Measurements from ENCODE around the gene IDUA. TPM values are rescaled to one million over a fixed set of nuclear protein-coding genes. Genes with fewer than 3 reads are reported as not detected.

IDUA gene
- total RNA-seq, 1 experiment from 2014 or later = 46.6 TPM

DNA sequence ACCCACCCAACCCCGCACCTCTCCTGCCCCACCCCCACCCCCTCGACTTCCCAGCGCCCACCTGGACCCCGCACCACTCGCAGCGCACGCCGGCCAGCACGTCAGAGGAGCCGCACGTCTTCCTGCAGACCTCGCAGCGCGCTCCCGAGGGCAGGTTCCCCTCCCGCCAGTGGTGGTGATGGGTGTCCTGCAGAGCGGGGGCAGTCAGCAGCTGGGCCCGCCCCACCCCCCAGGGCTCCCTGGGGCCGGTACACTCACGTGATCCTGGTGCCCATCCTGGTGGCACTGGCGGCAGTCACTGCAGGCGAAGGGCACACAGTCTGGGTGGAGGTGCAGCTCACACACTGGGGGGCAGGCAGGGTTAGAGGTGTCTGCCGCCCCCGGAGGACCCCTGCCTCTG, 18.6 kb upstream of the IDUA start:
- POLR2A ChIA-PET (ENCODE audit: unreplicated experiment) = no interaction called here
- intact Hi-C loops (cut with micrococcal nuclease; ENCODE audit: unreplicated experiment) = no loop called here
- TF ChIP-seq EZH2 (IDR thresholded peaks at IDR 0.05; ENCODE audit: low read depth) = no peak
- TF ChIP-seq, protein P1, sequence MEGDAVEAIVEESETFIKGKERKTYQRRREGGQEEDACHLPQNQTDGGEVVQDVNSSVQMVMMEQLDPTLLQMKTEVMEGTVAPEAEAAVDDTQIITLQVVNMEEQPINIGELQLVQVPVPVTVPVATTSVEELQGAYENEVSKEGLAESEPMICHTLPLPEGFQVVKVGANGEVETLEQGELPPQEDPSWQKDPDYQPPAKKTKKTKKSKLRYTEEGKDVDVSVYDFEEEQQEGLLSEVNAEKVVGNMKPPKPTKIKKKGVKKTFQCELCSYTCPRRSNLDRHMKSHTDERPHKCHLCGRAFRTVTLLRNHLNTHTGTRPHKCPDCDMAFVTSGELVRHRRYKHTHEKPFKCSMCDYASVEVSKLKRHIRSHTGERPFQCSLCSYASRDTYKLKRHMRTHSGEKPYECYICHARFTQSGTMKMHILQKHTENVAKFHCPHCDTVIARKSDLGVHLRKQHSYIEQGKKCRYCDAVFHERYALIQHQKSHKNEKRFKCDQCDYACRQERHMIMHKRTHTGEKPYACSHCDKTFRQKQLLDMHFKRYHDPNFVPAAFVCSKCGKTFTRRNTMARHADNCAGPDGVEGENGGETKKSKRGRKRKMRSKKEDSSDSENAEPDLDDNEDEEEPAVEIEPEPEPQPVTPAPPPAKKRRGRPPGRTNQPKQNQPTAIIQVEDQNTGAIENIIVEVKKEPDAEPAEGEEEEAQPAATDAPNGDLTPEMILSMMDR (conservative IDR thresholded peaks at IDR 0.05) = no peak

DNA sequence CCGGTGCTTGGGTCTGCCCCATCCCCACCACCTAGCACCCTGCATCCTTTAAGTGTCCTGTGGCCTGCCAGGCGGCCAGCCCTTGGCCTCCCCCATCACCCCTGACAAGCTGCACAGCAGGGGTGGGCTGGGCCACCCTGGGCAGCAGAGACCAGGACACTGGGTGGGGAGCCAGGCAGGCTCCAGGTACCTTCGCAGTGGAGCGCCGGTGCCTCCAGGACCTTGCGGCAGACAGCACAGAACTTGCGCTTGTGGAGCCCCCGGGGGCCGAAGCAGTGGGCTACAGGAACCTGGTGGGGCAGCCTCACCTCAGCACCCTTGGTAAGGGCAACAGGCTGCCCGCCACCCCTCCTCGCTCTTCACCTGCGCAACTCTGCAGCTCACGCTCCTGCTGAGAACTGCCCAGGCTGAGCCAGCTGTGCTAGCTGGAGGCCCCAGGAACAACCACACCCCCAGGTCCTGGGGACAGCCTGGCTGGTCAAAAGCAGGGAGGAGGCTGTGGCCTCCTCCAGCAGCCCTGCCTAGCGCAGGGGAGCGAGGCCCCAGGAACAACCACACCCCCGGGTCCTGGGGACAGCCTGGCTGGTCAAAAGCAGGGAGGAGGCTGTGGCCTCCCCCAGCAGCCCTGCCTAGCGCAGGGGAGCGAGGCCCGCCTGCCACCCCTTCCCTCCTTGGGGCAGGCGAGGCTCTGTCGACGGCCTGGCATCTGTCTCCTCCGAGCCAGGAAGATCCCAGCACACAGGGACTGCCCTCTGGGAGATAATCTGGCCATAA, 18.0 kb upstream of the IDUA start:
- H3F3A ChIP-seq (ENCODE audit: insufficient read depth, low read depth) = peaks cover 4% of the 10 kb centered on the region; the same call in 1 of the 2 replicates
- CTCF ChIA-PET = no interaction called here

More for the DNA sequence above, 18.6 kb upstream of the IDUA start:
- Histone ChIP-seq H3K4me1 (replicated peaks; ENCODE audit: insufficient read depth) (peaks cover 14% of the 10 kb centered on the region), H4K20me1 (ENCODE audit: insufficient read depth) (peaks cover 20% of the 10 kb centered on the region), H3K4me2 (no peak overlapping the region), H3K79me2 (ENCODE audit: low read depth) (peaks cover 6% of the 10 kb centered on the region; the same call in 1 of the 2 replicates), H2AFZ (no peak overlapping the region), H3K36me3 (ENCODE audit: low read depth) (no peaks in the 10 kb centered on the region), H3K9me3 (ENCODE audit: insufficient read depth, low read depth) (no peaks in the 10 kb centered on the region), H3F3A (ENCODE audit: insufficient read depth, low read depth) (peaks cover 4% of the 10 kb centered on the region; the same call in 1 of the 2 replicates), H3K4me3 (no peak overlapping the region), H3K9me2 (ENCODE audit: insufficient read depth) (no peaks in the 10 kb centered on the region), H3K27me3 (ENCODE audit: insufficient read depth, low read depth) (no peaks in the 10 kb centered on the region), H3K27ac (no peak overlapping the region)
- DNase-seq = no peak
- BruUV-seq (replicated peaks) = no TSS peak
- CTCF ChIA-PET = no interaction called here

DNA sequence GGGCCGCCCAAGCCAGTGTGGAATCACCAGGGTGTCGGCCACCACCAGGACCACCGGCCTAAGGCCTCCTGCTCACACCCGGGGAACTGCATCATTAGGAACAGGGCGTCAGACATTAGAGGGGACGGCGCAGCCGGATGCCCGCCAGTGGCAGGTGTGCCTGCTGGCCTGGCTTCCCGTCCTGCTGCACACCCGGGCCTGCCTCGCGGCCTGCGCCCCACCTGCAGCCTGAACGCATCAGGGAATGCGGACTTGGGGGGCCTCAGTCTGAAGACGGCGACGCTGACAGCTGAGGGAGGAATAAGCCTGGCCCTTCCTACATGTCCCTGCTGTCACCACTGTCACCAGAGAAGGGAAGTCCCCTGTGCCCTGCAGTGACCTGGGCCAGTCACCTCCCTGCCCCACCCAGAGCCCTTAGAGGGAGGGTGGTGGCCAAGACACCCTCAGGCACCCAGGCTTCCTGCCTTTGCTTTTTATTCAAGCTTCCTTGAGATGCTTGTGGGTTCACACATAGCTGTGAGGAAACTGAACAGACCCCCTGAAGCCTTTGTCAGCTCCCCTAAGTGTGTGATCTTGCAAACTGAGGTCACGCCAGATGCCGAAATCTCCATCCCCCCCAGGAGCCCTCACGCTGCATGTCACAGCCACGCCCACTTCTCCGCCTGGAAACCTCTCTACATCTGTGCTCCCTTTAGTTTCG, 16.6 kb upstream of the IDUA start:
- ChIA-PET POLR2A (ENCODE audit: unreplicated experiment) (no interaction called here), CTCF (interaction anchor here (0.7 kb wide), 1 partner anchor 171 kb away, joined by 3 read pairs; no protein-coding TSS in a partner anchor)
- intact Hi-C loops (cut with micrococcal nuclease; ENCODE audit: unreplicated experiment) = loop anchor here (5.0 kb wide), 1 partner anchor 38 kb away; the partner anchor contains the start of genes GAK and TMEM175
- no peak overlapping the region for H2AFZ ChIP-seq
- H3K27me3 ChIP-seq (ENCODE audit: insufficient read depth, low read depth) = no peaks in the 10 kb centered on the region
- peaks cover 14% of the 10 kb centered on the region for H3K4me1 ChIP-seq (replicated peaks; ENCODE audit: insufficient read depth)
- TF ChIP-seq, protein P1 (conservative IDR thresholded peaks at IDR 0.05) = no peak
- TF ChIP-seq EZH2 (IDR thresholded peaks at IDR 0.05; ENCODE audit: low read depth) = no peak
- H3K36me3 ChIP-seq (ENCODE audit: low read depth) = no peaks in the 10 kb centered on the region
- H3F3A ChIP-seq (ENCODE audit: insufficient read depth, low read depth) = peaks cover 4% of the 10 kb centered on the region; the same call in 1 of the 2 replicates
- peaks cover 6% of the 10 kb centered on the region; the same call in 1 of the 2 replicates for H3K79me2 ChIP-seq (ENCODE audit: low read depth)
- H4K20me1 ChIP-seq (ENCODE audit: insufficient read depth) = peaks cover 20% of the 10 kb centered on the region
- DNase-seq = peak in 1 of 2 experiments; percentile 46
- no peak overlapping the region for H3K4me3 ChIP-seq
- no peaks in the 10 kb centered on the region for H3K9me3 ChIP-seq (ENCODE audit: insufficient read depth, low read depth)
- BruUV-seq (replicated peaks) = no TSS peak
- no peak overlapping the region for H3K4me2 ChIP-seq
- H3K9me2 ChIP-seq (ENCODE audit: insufficient read depth) = no peaks in the 10 kb centered on the region
- H3K27ac ChIP-seq = no peak overlapping the region

More for the DNA sequence above, 18.0 kb upstream of the IDUA start:
- intact Hi-C loops (cut with micrococcal nuclease; ENCODE audit: unreplicated experiment) = no loop called here
- H3K4me2 ChIP-seq = no peak overlapping the region
- TF ChIP-seq EZH2 (IDR thresholded peaks at IDR 0.05; ENCODE audit: low read depth) = no peak
- TF ChIP-seq, protein P1 (conservative IDR thresholded peaks at IDR 0.05) = no peak
- no peak for DNase-seq
- POLR2A ChIA-PET (ENCODE audit: unreplicated experiment) = no interaction called here
- H3K4me1 ChIP-seq (replicated peaks; ENCODE audit: insufficient read depth) = peaks cover 14% of the 10 kb centered on the region
- peaks cover 6% of the 10 kb centered on the region; the same call in 1 of the 2 replicates for H3K79me2 ChIP-seq (ENCODE audit: low read depth)
- H3K36me3 ChIP-seq (ENCODE audit: low read depth) = no peaks in the 10 kb centered on the region
- no peaks in the 10 kb centered on the region for H3K9me3 ChIP-seq (ENCODE audit: insufficient read depth, low read depth)
- no peak overlapping the region for H2AFZ ChIP-seq
- no peak overlapping the region for H3K4me3 ChIP-seq
- no peaks in the 10 kb centered on the region for H3K27me3 ChIP-seq (ENCODE audit: insufficient read depth, low read depth)
- peaks cover 20% of the 10 kb centered on the region for H4K20me1 ChIP-seq (ENCODE audit: insufficient read depth)
- H3K27ac ChIP-seq = no peak overlapping the region
- no TSS peak for BruUV-seq (replicated peaks)
- no peaks in the 10 kb centered on the region for H3K9me2 ChIP-seq (ENCODE audit: insufficient read depth)
